Esophagus squamous epithelium (tissue), 4 donors: Measurements from ENCODE around the gene ZNF678.

Experiments used
- POLR2A ChIP-seq, 4 donors: fragments of 450-650 bp; IDR thresholded peaks; one replicate each; pipeline ENCODE4 v1.6.1; 2017; ENCODE audit warnings: antibody characterized with exemption in 4 of 4, mild to moderate bottlenecking in 4 of 4, moderate library complexity in 3 of 4
- TF ChIP-seq, protein P1 (sequence below), 6 experiments: fragments of 450-650 bp in 4 of 6; fragments of 200-600 bp in 2 of 6; sonication (generic) in 2 of 6; IDR thresholded peaks; one replicate each; pipeline ENCODE4 v1.5.1; 2016 to 2019; ENCODE audit warnings: antibody characterized with exemption in 6 of 6, mild to moderate bottlenecking in 4 of 6, moderate library complexity in 4 of 6

DNA sequence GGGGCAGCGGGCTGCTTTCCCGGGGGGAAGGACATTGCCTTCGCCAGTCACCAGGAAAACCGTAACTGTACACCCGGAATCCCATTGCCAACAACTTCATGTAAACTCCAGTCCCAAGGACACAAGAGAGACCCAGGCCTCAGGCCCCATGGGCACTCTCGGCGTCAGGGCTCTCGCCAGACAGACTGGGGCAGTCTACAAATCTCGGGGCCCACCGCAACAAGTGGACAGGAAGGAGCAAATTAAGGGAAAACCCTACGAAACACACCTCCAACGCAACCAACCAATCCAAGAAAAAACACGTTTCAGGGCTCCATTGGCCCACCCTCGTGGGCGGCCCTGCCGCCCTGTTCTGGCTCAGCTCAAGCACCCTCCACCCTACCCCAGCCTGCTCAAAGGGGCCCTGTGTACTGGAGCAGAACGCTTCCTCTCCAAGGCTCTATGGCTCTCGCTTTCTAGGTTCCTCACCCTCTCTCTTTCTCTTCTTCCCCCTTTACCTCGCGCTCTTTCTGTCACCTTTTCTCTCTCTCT, 4.6 kb upstream of the ZNF678 start:
- no peak for TF ChIP-seq POLR2A (IDR thresholded peaks at IDR 0.05)
- TF ChIP-seq, protein P1, sequence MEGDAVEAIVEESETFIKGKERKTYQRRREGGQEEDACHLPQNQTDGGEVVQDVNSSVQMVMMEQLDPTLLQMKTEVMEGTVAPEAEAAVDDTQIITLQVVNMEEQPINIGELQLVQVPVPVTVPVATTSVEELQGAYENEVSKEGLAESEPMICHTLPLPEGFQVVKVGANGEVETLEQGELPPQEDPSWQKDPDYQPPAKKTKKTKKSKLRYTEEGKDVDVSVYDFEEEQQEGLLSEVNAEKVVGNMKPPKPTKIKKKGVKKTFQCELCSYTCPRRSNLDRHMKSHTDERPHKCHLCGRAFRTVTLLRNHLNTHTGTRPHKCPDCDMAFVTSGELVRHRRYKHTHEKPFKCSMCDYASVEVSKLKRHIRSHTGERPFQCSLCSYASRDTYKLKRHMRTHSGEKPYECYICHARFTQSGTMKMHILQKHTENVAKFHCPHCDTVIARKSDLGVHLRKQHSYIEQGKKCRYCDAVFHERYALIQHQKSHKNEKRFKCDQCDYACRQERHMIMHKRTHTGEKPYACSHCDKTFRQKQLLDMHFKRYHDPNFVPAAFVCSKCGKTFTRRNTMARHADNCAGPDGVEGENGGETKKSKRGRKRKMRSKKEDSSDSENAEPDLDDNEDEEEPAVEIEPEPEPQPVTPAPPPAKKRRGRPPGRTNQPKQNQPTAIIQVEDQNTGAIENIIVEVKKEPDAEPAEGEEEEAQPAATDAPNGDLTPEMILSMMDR (IDR thresholded peaks at IDR 0.05): no peak
